ES-I3 (cell line): ENCODE measurements around the gene TMEM60.

ENCODE experiments used
- H3K36me3 ChIP-seq: 2 replicates; pipeline ENCODE4 v1.6.1; 2013; ENCODE audit warnings: mild to moderate bottlenecking, low read length, control low read depth, moderate library complexity; ENCODE audit not compliant: insufficient read depth
- H3K4me1 ChIP-seq: 2 replicates; pipeline ENCODE4 v1.6.1; 2013; ENCODE audit warnings: mild to moderate bottlenecking, control low read depth, low read length; ENCODE audit not compliant: insufficient read depth
- H3K9ac ChIP-seq: 2 replicates; pipeline ENCODE4 v1.6.1; 2013; ENCODE audit warnings: low read depth, mild to moderate bottlenecking, low read length, moderate library complexity
- H3K9me3 ChIP-seq: 2 replicates; pipeline ENCODE4 v1.6.1; 2013; ENCODE audit warnings: mild to moderate bottlenecking, low read length, moderate library complexity; ENCODE audit not compliant: control insufficient read depth, insufficient read depth

TMEM60 gene

DNA sequence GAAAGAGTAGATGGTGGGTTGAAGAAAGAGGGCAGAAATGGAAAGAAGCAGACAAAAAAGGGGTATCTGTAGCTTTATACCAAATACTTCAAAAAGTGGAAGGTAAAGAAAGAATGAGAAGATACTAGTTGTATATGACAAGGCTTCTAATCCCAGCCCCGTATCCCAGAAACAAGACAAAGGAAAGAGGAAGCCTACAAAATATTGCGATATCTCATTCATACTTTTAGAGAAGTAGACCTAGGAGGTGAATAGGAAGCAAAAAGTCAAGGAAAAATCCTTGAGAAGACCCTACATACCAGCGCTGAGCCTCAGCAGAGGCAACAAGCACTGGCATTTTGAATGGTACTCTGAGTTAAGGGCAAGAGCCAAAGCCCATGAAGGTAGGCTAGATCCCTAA is 26.9 kb upstream of the TMEM60 start:
- Histone ChIP-seq H3K9me3 (peaks cover 8% of the 10 kb centered on the region), H3K9ac (no peak overlapping the region), H3K4me1 (no peaks in the 10 kb centered on the region)

GRCh38 chr7:77824636-77825035 is 26.4 kb upstream of the TMEM60 start:
- no peak overlapping the region for H3K9ac ChIP-seq
- H3K9me3 ChIP-seq: peaks cover 8% of the 10 kb centered on the region
- H3K36me3 ChIP-seq: no peaks in the 10 kb centered on the region
- H3K4me1 ChIP-seq: no peaks in the 10 kb centered on the region

More for the DNA sequence above, 26.9 kb upstream of the TMEM60 start:
- H3K36me3 ChIP-seq: no peaks in the 10 kb centered on the region

DNA sequence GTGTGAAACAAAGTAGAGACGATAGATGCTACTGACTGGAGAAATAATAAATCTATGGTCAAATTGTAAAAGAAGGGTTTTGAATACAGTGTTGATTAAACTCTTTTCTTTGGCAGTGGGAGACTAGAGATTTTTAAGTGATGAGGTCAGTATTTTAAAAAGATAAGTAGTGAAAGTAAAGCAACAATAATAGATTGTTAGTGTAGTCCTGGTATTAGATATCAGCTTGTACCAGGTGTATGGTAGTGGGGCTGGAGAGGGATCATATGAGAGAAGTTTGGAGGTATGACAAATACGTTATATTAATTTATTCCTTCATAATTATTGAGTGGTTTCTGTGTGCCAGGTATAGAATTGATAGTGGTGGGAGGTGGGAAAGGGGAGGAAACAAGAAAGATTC is 25.6 kb upstream of the TMEM60 start:
- H3K9me3 ChIP-seq: peaks cover 8% of the 10 kb centered on the region
- H3K9ac ChIP-seq: no peak overlapping the region
- H3K36me3 ChIP-seq: no peaks in the 10 kb centered on the region
- no peaks in the 10 kb centered on the region for H3K4me1 ChIP-seq

DNA sequence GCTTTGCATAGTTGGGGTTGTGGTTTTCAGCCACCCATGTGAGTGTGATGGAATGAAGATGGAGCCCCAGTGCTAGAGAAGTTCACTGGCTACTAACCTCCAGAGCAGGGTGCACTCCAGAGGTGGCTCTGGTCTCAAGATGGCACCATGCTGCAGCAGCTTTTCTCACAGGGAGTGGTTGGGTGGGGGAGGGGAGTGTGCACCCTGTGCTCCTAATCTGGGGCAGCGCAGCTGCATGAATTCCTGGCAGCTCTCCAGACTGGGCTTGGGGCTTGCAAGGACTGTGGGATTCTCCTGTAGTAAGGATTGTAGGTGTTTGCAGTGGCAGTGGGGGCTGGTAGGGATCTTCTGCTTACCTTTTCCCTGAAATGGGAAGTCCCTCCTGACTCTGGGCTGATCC is 24.0 kb upstream of the TMEM60 start:
- Histone ChIP-seq H3K9me3 (peaks cover 8% of the 10 kb centered on the region), H3K9ac (no peak overlapping the region), H3K4me1 (no peaks in the 10 kb centered on the region), H3K36me3 (no peaks in the 10 kb centered on the region)

- H3K4me1 ChIP-seq: no peaks in the 10 kb centered on the region
- no peak overlapping the region for H3K9ac ChIP-seq
- H3K9me3 ChIP-seq: peaks cover 8% of the 10 kb centered on the region
- H3K36me3 ChIP-seq: no peaks in the 10 kb centered on the region
Observed at GRCh38 chr7:77820967-77821366, 22.7 kb upstream of the TMEM60 start.

DNA sequence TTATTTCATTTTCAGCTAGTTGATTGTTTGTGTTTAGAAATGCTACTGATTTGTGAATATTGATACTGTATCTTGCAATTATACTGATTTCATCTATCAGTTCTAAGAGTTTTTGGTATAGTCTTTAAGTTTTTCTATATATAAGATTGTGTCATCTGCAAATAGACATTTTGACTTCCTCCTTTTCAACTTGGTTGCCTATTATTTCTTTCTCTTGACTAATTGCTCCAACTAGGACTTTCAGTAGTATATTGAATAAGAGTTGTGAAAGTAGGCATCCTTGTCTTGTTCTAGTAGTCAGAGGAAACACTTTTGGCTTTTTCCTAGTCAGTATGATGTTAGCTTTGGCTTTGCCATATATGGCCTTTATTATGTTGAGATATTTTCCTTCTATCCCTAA is 20.8 kb upstream of the TMEM60 start:
- Histone ChIP-seq H3K9me3 (peaks cover 8% of the 10 kb centered on the region), H3K9ac (no peak overlapping the region), H3K4me1 (no peaks in the 10 kb centered on the region), H3K36me3 (no peaks in the 10 kb centered on the region)

- no peaks in the 10 kb centered on the region for H3K36me3 ChIP-seq
- no peaks in the 10 kb centered on the region; the same call in 1 of the 2 replicates for H3K9me3 ChIP-seq
- no peak overlapping the region for H3K9ac ChIP-seq
- H3K4me1 ChIP-seq: no peaks in the 10 kb centered on the region
Observed at GRCh38 chr7:77813180-77813579, 14.9 kb upstream of the TMEM60 start.

DNA sequence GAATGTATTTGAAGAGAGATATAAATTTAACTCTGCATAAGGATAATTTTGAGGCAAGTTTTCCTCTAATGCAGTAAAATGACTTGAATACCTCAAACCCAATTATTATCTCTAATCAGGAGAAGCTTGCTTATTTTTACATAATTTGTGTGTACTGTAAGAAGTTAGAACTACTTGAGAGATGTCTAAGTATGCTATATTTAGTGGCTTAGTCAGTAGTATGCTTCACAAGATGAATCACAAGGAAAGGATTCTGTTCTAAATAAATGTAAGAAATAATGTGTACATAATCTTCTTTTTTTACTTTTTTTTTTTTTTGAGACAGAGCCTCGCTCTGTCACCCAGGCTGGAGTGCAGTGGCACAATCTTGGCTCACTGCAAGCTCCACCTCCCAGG is 14.1 kb upstream of the TMEM60 start:
- Histone ChIP-seq H3K9ac (no peak overlapping the region), H3K36me3 (no peaks in the 10 kb centered on the region)

GRCh38 chr7:77811516-77812289 is 13.5 kb upstream of the TMEM60 start:
- H3K9ac ChIP-seq: no peak overlapping the region
- no peaks in the 10 kb centered on the region for H3K4me1 ChIP-seq
- H3K9me3 ChIP-seq: no peaks in the 10 kb centered on the region
- no peaks in the 10 kb centered on the region for H3K36me3 ChIP-seq

More for the DNA sequence above, 14.1 kb upstream of the TMEM60 start:
- no peaks in the 10 kb centered on the region for H3K4me1 ChIP-seq
- no peaks in the 10 kb centered on the region for H3K9me3 ChIP-seq

DNA sequence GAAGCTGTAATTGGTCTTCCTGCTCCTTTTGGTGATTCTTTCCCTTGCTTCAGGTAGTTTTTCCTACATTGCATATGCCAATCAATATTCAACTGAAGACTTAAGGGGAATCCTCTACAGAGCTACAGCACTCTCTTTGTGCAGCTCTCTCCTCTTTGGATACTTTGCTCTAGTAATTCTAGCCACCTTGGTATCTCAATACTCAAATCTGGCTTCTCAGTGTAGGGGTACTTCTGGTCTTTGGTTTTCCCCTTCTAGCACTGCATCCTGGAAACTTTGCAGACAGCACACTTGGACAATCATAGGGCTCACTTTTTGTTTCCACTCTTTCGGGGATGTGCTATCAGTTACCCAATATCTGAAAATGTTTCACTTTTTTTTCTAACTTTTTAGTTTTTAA is 10.3 kb upstream of the TMEM60 start:
- H3K4me1 ChIP-seq: no peaks in the 10 kb centered on the region
- H3K36me3 ChIP-seq: no peaks in the 10 kb centered on the region
- H3K9ac ChIP-seq: no peak overlapping the region
- H3K9me3 ChIP-seq: no peaks in the 10 kb centered on the region

DNA sequence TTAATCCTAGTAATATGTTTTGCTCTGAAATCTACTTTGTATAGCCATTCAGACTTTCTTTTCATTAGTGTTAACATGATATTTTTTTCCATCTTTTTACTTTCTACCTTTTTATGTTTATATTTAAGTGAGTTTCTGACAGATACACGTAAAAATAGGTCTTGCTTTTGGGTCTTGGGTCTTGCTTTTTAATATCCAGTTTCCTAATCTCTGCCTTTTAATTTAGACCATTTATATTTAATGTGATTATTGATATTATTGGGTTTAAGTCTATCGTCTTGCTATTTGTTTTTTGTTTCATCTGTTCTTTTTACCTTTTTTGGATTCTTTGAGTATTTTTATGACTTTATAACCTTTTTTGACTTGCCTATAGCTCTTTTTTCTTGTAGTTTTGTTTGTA is 8.2 kb upstream of the TMEM60 start:
- Histone ChIP-seq H3K9me3 (no peaks in the 10 kb centered on the region), H3K36me3 (no peaks in the 10 kb centered on the region), H3K4me1 (no peaks in the 10 kb centered on the region), H3K9ac (no peak overlapping the region)

DNA sequence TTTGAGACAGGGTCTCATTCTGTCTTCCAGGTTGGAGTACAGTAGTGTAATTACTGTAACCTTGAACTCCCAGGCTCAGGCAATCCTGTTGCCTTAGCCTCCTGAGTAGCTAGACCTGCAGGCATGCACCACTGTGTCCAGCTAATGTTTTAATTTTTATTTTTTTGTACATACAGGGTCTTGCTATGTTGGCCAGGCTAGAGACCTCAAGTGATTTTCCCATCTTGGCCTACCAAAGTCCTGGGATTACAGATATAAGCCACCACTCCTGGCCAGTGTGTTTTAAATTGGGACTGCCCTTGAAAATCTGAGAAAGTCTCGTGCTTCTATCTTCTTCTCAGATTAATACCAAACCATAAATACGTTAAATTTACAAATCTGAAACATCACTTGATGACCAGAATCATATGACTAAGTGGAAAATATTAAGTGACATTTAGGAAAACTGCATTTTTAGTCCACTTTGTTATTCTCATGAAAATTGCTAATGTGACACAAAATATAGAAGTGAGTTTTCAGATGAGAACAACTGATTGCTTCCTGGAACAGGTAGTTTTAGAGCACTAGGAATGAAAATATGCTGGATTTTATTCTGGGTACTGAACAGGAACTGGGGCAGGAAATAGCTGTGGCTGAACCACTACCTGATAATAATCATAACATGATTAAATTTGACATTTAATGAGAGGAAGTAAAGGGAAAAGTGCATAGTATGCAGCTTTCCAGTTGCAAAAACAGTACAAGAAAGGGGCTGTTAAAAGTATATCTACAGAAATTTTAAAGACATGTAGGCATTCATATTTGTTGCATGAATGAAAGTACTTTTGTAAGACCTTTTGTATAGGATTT is 4.5 kb upstream of the TMEM60 start:
- Histone ChIP-seq H3K4me1 (peaks cover 4% of the 10 kb centered on the region), H3K9me3 (no peaks in the 10 kb centered on the region), H3K9ac (no peak overlapping the region), H3K36me3 (no peaks in the 10 kb centered on the region)

GRCh38 chr7:77800730-77801129 is 2.5 kb upstream of the TMEM60 start:
- no peaks in the 10 kb centered on the region for H3K36me3 ChIP-seq
- no peaks in the 10 kb centered on the region for H3K9me3 ChIP-seq
- H3K9ac ChIP-seq: no peak overlapping the region
- H3K4me1 ChIP-seq: peaks cover 10% of the 10 kb centered on the region

DNA sequence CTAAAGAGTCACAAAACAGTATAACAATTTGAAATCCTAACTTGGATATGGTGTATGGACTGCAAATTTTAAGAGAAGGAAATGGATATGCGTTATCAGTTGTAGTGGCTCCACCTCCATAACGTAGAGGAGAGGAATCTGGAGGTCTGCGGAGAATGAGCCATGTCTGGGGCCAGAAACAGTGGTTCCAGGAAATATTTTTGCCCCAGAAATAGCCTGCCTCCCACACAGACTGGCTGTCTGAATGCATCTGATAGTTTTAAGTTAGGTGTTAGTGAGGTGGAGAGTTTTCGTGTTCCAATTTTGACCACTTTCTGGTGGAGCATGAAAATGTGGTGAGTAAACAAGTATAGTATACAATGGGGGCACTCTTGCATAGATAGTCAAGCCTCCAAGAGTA is 1.9 kb upstream of the TMEM60 start:
- Histone ChIP-seq H3K9me3 (no peaks in the 10 kb centered on the region), H3K4me1 (peaks cover 10% of the 10 kb centered on the region), H3K9ac (no peak overlapping the region), H3K36me3 (no peaks in the 10 kb centered on the region)
